B cell (primary cell): ENCODE results near the gene NDOR1. TPM values are rescaled to one million over a fixed set of nuclear protein-coding genes. Genes with fewer than 3 reads are reported as not detected.

Experiments
- ATAC-seq: fragments of 200-7000 bp; cut with Tn5 transposase; one replicate; pipeline ENCODE4 v1.10.0; 2021; ENCODE audit warnings: low read depth, mild to moderate bottlenecking, moderate number of reproducible peaks, moderate library complexity
- CTCF ChIA-PET: fragments of 350-600 bp; sonication (Branson Sonifier 250); formaldehyde crosslinking; loops from one replicate; lab custom pipeline; 2021; ENCODE audit warnings: antibody characterized with exemption, inconsistent platforms; lab: Charles Lee
- POLR2A ChIA-PET: fragments of 350-600 bp; sonication (Branson Sonifier 250); formaldehyde crosslinking; loops from one replicate; lab custom pipeline; 2021; ENCODE audit warnings: antibody characterized with exemption; lab: Charles Lee
- DNase-seq: peaks from one replicate; pipeline ENCODE4 v3.0.0; 2013
- H2AFZ ChIP-seq: 2 replicates; pipeline ENCODE4 v1.6.1; 2012; ENCODE audit warnings: mild to moderate bottlenecking, low read depth, low read length; ENCODE audit not compliant: insufficient read depth, poor library complexity, severe bottlenecking
- H3K27ac ChIP-seq, 2 donors: 1 replicate in 1 of 2; 2 replicates in 1 of 2; pipeline ENCODE4 v1.5.1; 2012 to 2013; ENCODE audit warnings: low read length in 2 of 2, mild to moderate bottlenecking in 2 of 2, moderate library complexity in 1 of 2
- H3K27me3 ChIP-seq, 4 experiments: fragments of 200-600 bp in 1 of 4; sonication (generic) in 1 of 4; replicated peaks in 1 of 4; 1 replicate in 2 of 4; 2 replicates in 2 of 4; pipeline versions ENCODE4 v1.6.1 to v1.7.0; 2013 to 2016; ENCODE audit warnings: low read length in 3 of 4, mild to moderate bottlenecking in 2 of 4, mixed read lengths in 1 of 4, moderate library complexity in 1 of 4; ENCODE audit not compliant: insufficient read depth in 4 of 4, control insufficient read depth in 3 of 4; ENCODE audit errors: control extremely low read depth in 1 of 4
- H3K36me3 ChIP-seq, 2 experiments: replicated peaks in 1 of 2; 1 replicate in 1 of 2; 2 replicates in 1 of 2; pipeline versions ENCODE4 v1.6.1 to v1.7.1; 2013; ENCODE audit warnings: low read length in 1 of 2; ENCODE audit not compliant: insufficient read depth in 2 of 2, control insufficient read depth in 1 of 2; ENCODE audit errors: control extremely low read depth in 1 of 2, extremely low read depth in 1 of 2
- H3K4me1 ChIP-seq, 2 donors: fragments of 200-600 bp in 1 of 2; sonication (generic) in 1 of 2; 1 replicate in 1 of 2; 2 replicates in 1 of 2; pipeline versions ENCODE4 v1.5.1 to v1.6.1; 2013 to 2017; ENCODE audit warnings: low read length in 2 of 2; ENCODE audit not compliant: control insufficient read depth in 2 of 2, insufficient read depth in 2 of 2
- H3K4me2 ChIP-seq: replicated peaks from 2 replicates; pipeline ENCODE3; 2012; ENCODE audit warnings: mild to moderate bottlenecking, low read depth, low read length; ENCODE audit not compliant: poor library complexity, severe bottlenecking
- H3K4me3 ChIP-seq, 5 experiments: fragments of 200-600 bp in 1 of 5; sonication (generic) in 1 of 5; 1 replicate in 3 of 5; 2 replicates in 2 of 5; pipeline versions ENCODE4 v1.5.1 to v1.7.0; 2011 to 2016; ENCODE audit warnings: low read length in 4 of 5, mild to moderate bottlenecking in 4 of 5, low read depth in 2 of 5, control low read depth in 1 of 5, moderate library complexity in 1 of 5; ENCODE audit not compliant: insufficient read depth in 1 of 5; ENCODE audit errors: control extremely low read depth in 1 of 5, extremely low read depth in 1 of 5
- H3K79me2 ChIP-seq: fragments of 200-600 bp; sonication (generic); one replicate; pipeline ENCODE4 v1.6.0; 2016; ENCODE audit warnings: low read length; ENCODE audit not compliant: control insufficient read depth, insufficient read depth
- H3K9ac ChIP-seq: fragments of 200-600 bp; sonication (generic); 2 replicates; pipeline ENCODE4 v1.6.1; 2017; ENCODE audit warnings: mild to moderate bottlenecking, low read length, moderate library complexity
- H3K9me3 ChIP-seq, 3 donors: one replicate each; pipeline versions ENCODE4 v1.6.1 to v1.7.1; 2013; ENCODE audit warnings: low read length in 2 of 3; ENCODE audit not compliant: control insufficient read depth in 2 of 3, insufficient read depth in 1 of 3; ENCODE audit errors: control extremely low read depth in 1 of 3
- H4K20me1 ChIP-seq: 2 replicates; pipeline ENCODE4 v1.6.0; 2012; ENCODE audit warnings: mild to moderate bottlenecking, low read length; ENCODE audit not compliant: insufficient read depth, control insufficient read depth, poor library complexity, severe bottlenecking
- H3K27ac Mint-ChIP-seq: one replicate; pipeline ENCODE4 v1.8.0; 2021; ENCODE audit warnings: mixed read lengths
- H3K27me3 Mint-ChIP-seq: one replicate; pipeline ENCODE4 v1.8.0; 2021; ENCODE audit warnings: mixed read lengths
- H3K4me1 Mint-ChIP-seq: one replicate; pipeline ENCODE4 v1.8.0; 2021; ENCODE audit warnings: mixed read lengths
- H3K4me3 Mint-ChIP-seq: one replicate; pipeline ENCODE4 v1.8.0; 2021; ENCODE audit warnings: mixed read lengths
- H3K9me3 Mint-ChIP-seq: one replicate; pipeline ENCODE4 v1.8.0; 2022; ENCODE audit warnings: mixed read lengths; ENCODE audit not compliant: insufficient read depth
- CTCF ChIP-seq: fragments of 200-600 bp; IDR thresholded peaks from one replicate; pipeline ENCODE4 v1.8.0; 2022; ENCODE audit warnings: antibody characterized with exemption, mild to moderate bottlenecking
- EZH2 ChIP-seq: IDR thresholded peaks from 2 replicates; pipeline ENCODE4 v1.6.1; 2012; ENCODE audit warnings: borderline replicate concordance, low read depth, mild to moderate bottlenecking, moderate library complexity, low read length; ENCODE audit not compliant: insufficient read depth, poor library complexity, severe bottlenecking
- WGBS: methylation state at CpG from one replicate; pipeline ENCODE4 v1.1.5; 2013; ENCODE audit warnings: missing lambda C conversion rate; ENCODE audit not compliant: insufficient coverage; 5-methylcytosine and 5-hydroxymethylcytosine counted together
- intact Hi-C: fragments of 100-400 bp; cut with micrococcal nuclease; formaldehyde crosslinking; loops from one replicate; pipeline ENCODE4 v1.10.0; 2022
- polyA plus RNA-seq: library from polyadenylated mRNA; depleted of rRNA; stranded (reverse); fragments of >200 nt; gene quantifications from 2 replicates; pipeline ENCODE4 v1.2.3, GENCODE V29; 2012
- total RNA-seq, 2 donors: library from RNA; stranded (reverse); fragments of 120-200 nt in 1 of 2; gene quantifications; 1 replicate in 1 of 2; 2 replicates in 1 of 2; pipeline versions ENCODE4 v1.2.3 to v1.2.4, GENCODE V29; 2013 to 2022

NDOR1 gene
- total and polyA plus RNA-seq, 2 donors (not counting 1 experiment from before 2014, with no cell fraction given): 36.4 to 40.9 TPM

GRCh38 chr9:137236238-137236935, 30.9 kb downstream of the NDOR1 start:
- Histone ChIP-seq H3K9me3 (peaks cover 0 to 3% (median 0%) of the 10 kb centered on the region in 3 donors), H3K4me3 (peak overlapping the region in 2 of 5 experiments; percentile 15 to 19), H3K36me3 (no peaks in the 10 kb centered on the region), H3K4me2 (peak overlapping the region; percentile 72), H3K9ac (peak overlapping the region; percentile 26), H3K79me2 (peaks cover 29% of the 10 kb centered on the region), H3K4me1 (peaks cover 37 to 62% of the 10 kb centered on the region in 2 donors), H2AFZ (peak overlapping the region; percentile 41), H3K27me3 (peaks cover 0 to 2% (median 0%) of the 10 kb centered on the region in 4 experiments), H4K20me1 (peaks cover 22% of the 10 kb centered on the region), H3K27ac (peak overlapping the region in 1 of 2 donors; percentile 33)
- peak; percentile 95 for DNase-seq
- peaks cover 38% of the 10 kb centered on the region for H3K4me1 Mint-ChIP-seq
- no peaks in the 10 kb centered on the region for H3K27me3 Mint-ChIP-seq
- peak; percentile 29 for ATAC-seq
- ChIA-PET POLR2A (interaction anchor here (0.5 to 1.6 kb wide), 8 partner anchors 12 to 834 kb away, joined by 3 to 8 read pairs (median 4); partner anchors contain the start of genes ANAPC2, MAN1B1 and SSNA1), CTCF (interaction anchor here (0.6 to 8.9 kb wide), 42 partner anchors 11 to 448 kb away, joined by 3 to 76 read pairs (median 4); partner anchors contain the start of genes ANAPC2, CYSRT1, MAN1B1 and NELFB)
- peak overlapping the region; percentile 53 for H3K4me3 Mint-ChIP-seq
- no peak overlapping the region for H3K27ac Mint-ChIP-seq
- WGBS: 6% methylated on average over 30 of the region's 31 CpGs
- intact Hi-C loops: loop anchor here (1.0 to 2.0 kb wide), 6 partner anchors 13 to 209 kb away; partner anchors contain the start of genes ANAPC2, NPDC1, SSNA1 and TPRN
- no peaks in the 10 kb centered on the region for H3K9me3 Mint-ChIP-seq
- TF ChIP-seq CTCF (peak; percentile 98), EZH2 (no peak)
